NCI-H2107 (cell line): ENCODE measurements around the gene GDPD1.

ENCODE experiments used
- DNase-seq: peaks from one replicate; lab custom pipeline; 2025; lab: John Stamatoyannopoulos, UW

Gene GDPD1

GRCh38 chr17:59315866-59316265 is 95.6 kb downstream of the GDPD1 start:
- DNase-seq, result no peak
